ENCODE measurements around the gene SLC38A9.
A peak's percentile ranks its signal among the peaks of the same experiment; 100 is the strongest.

SLC38A9 gene

GRCh38 chr5:55747778-55748318 lies 35.7 kb upstream of the SLC38A9 start:
- TF ChIP-seq CTCF (IDR thresholded peaks at IDR 0.05; ENCODE audit: insufficient read depth, low read depth, low read length, missing control alignments) = no peak
- H3K4me3 ChIP-seq (ENCODE audit: low read depth, low read length) = no peak overlapping the region
- DNase-seq (ENCODE audit: low read depth) = peak; percentile 42

- DNase-seq (ENCODE audit: low read depth) = no peak
- TF ChIP-seq CTCF (IDR thresholded peaks at IDR 0.05; ENCODE audit: insufficient read depth, low read depth, low read length, missing control alignments) = no peak
- H3K4me3 ChIP-seq (ENCODE audit: low read depth, low read length) = no peak overlapping the region
Observed at GRCh38 chr5:55742778-55743177, 30.7 kb upstream of the SLC38A9 start.

- no peak within 1 kb of the TSS for H3K4me3 ChIP-seq (ENCODE audit: low read depth, low read length)
- no peak for DNase-seq (ENCODE audit: low read depth)
- TF ChIP-seq CTCF (IDR thresholded peaks at IDR 0.05; ENCODE audit: insufficient read depth, low read depth, low read length, missing control alignments) = no peak
Observed at GRCh38 chr5:55737793-55738192, 25.7 kb upstream of the SLC38A9 start, which contains the start of gene DDX4. Gene DDX4 (plus strand): TSS chr5:55738061. CDS start chr5:55738964, 903 bp downstream.

GRCh38 chr5:55734658-55735057 lies 22.5 kb upstream of the SLC38A9 start:
- H3K4me3 ChIP-seq (ENCODE audit: low read depth, low read length) = no peak overlapping the region
- TF ChIP-seq CTCF (IDR thresholded peaks at IDR 0.05; ENCODE audit: insufficient read depth, low read depth, low read length, missing control alignments) = no peak
- DNase-seq (ENCODE audit: low read depth) = no peak

GRCh38 chr5:55732585-55732984 lies 20.5 kb upstream of the SLC38A9 start:
- TF ChIP-seq CTCF (IDR thresholded peaks at IDR 0.05; ENCODE audit: insufficient read depth, low read depth, low read length, missing control alignments) = no peak
- no peak for DNase-seq (ENCODE audit: low read depth)
- no peak overlapping the region for H3K4me3 ChIP-seq (ENCODE audit: low read depth, low read length)

- no peak for TF ChIP-seq CTCF (IDR thresholded peaks at IDR 0.05; ENCODE audit: insufficient read depth, low read depth, low read length, missing control alignments)
- H3K4me3 ChIP-seq (ENCODE audit: low read depth, low read length) = no peak overlapping the region
- no peak for DNase-seq (ENCODE audit: low read depth)
Observed at GRCh38 chr5:55731848-55732247, 19.7 kb upstream of the SLC38A9 start.

- H3K4me3 ChIP-seq (ENCODE audit: low read depth, low read length) = no peak overlapping the region
- DNase-seq (ENCODE audit: low read depth) = no peak
- TF ChIP-seq CTCF (IDR thresholded peaks at IDR 0.05; ENCODE audit: insufficient read depth, low read depth, low read length, missing control alignments) = no peak
Observed at GRCh38 chr5:55724281-55724680, 12.2 kb upstream of the SLC38A9 start.

Measured in GM12865 (cell line).